Endothelial cell of umbilical vein (primary cell): ENCODE data around the gene SH3D19. TPM values are rescaled to one million over a fixed set of nuclear protein-coding genes. Genes with fewer than 3 reads are reported as not detected.

Experiments
- BruUV-seq: library from RNA; stranded (reverse); fragments of 400-500 nt; replicated peaks from 2 replicates; lab custom pipeline; 2021; lab: Mats Ljungman, UMichigan
- CTCF ChIA-PET: fragments of 300-600, 350-600 bp; sonication (Branson Sonifier 250); formaldehyde crosslinking; loops from one replicate; lab custom pipeline; 2021; ENCODE audit warnings: antibody characterized with exemption, inconsistent platforms; lab: Charles Lee
- POLR2A ChIA-PET: fragments of 300-600, 350-600 bp; sonication (Branson Sonifier 250); formaldehyde crosslinking; loops from one replicate; lab custom pipeline; 2021; ENCODE audit warnings: antibody characterized with exemption, inconsistent platforms; lab: Charles Lee
- DNase-seq: peaks from one replicate; pipeline ENCODE4 v3.0.0-alpha.2; 2011; ENCODE audit warnings: low read depth, low spot score
- FAIRE-seq: peaks from 2 replicates; lab custom pipeline; 2011; peaks lifted over from hg19 to GRCh38; lab: Jason Lieb, UNC
- H2AFZ ChIP-seq: 2 replicates; pipeline ENCODE4 v1.6.0; 2012; ENCODE audit warnings: low read depth, low read length, control low read depth, inconsistent platforms
- H3K27ac ChIP-seq: 2 replicates; pipeline ENCODE4 v1.5.1; 2011; ENCODE audit warnings: low read depth, mild to moderate bottlenecking, control low read depth, low read length, moderate library complexity; ENCODE audit not compliant: insufficient read depth
- H3K27me3 ChIP-seq, 2 experiments: 2 replicates each; pipeline versions ENCODE4 v1.6.0 to v1.6.1; 2011; ENCODE audit warnings: low read length in 2 of 2, mixed read lengths in 1 of 2; ENCODE audit not compliant: control insufficient read depth in 2 of 2, insufficient read depth in 2 of 2
- H3K36me3 ChIP-seq, 2 experiments: 2 replicates in 1 of 2; 3 replicates in 1 of 2; pipeline ENCODE4 v1.5.1; 2011; ENCODE audit warnings: low read length in 2 of 2, mild to moderate bottlenecking in 1 of 2, moderate library complexity in 1 of 2; ENCODE audit not compliant: control insufficient read depth in 2 of 2, insufficient read depth in 2 of 2; ENCODE audit errors: extremely low read depth in 1 of 2
- H3K4me1 ChIP-seq: 3 replicates; pipeline ENCODE4 v1.5.1; 2011; ENCODE audit warnings: mild to moderate bottlenecking, low read length; ENCODE audit not compliant: control insufficient read depth, insufficient read depth; ENCODE audit errors: extremely low read depth
- H3K4me2 ChIP-seq: 2 replicates; pipeline ENCODE4 v1.6.1; 2011; ENCODE audit warnings: low read length, control low read depth, mixed read lengths; ENCODE audit not compliant: insufficient read depth
- H3K4me3 ChIP-seq, 3 experiments: fragments of 200-600 bp in 1 of 3; sonication (generic), shearing (Covaris generic) in 1 of 3; replicated peaks in 1 of 3; 2 replicates each; pipeline ENCODE4 v1.5.1; 2011 to 2016; ENCODE audit warnings: control low read depth in 3 of 3, low read length in 3 of 3, mild to moderate bottlenecking in 2 of 3, inconsistent platforms in 1 of 3, low read depth in 1 of 3, moderate library complexity in 1 of 3; ENCODE audit not compliant: insufficient read depth in 1 of 3
- H3K79me2 ChIP-seq: 2 replicates; pipeline ENCODE4 v1.6.0; 2012; ENCODE audit warnings: low read length, inconsistent platforms; ENCODE audit not compliant: control insufficient read depth, insufficient read depth
- H3K9ac ChIP-seq: replicated peaks from 2 replicates; pipeline ENCODE3; 2011; ENCODE audit warnings: low read length, control low read depth; ENCODE audit not compliant: insufficient read depth; ENCODE audit errors: extremely low read depth
- H3K9me1 ChIP-seq: replicated peaks from 3 replicates; pipeline ENCODE4 v1.6.0; 2011; ENCODE audit warnings: mild to moderate bottlenecking, low read length; ENCODE audit not compliant: control insufficient read depth, insufficient read depth; ENCODE audit errors: extremely low read depth
- H3K9me3 ChIP-seq: replicated peaks from 2 replicates; pipeline ENCODE4 v1.5.1; 2012; ENCODE audit warnings: low read length, inconsistent platforms; ENCODE audit not compliant: control insufficient read depth, insufficient read depth
- H4K20me1 ChIP-seq: replicated peaks from 2 replicates; pipeline ENCODE3; 2011; ENCODE audit warnings: mild to moderate bottlenecking, low read length; ENCODE audit not compliant: control insufficient read depth, insufficient read depth; ENCODE audit errors: extremely low read depth
- EZH2 ChIP-seq: IDR thresholded peaks from 2 replicates; pipeline ENCODE4 v1.6.1; 2012; ENCODE audit warnings: borderline replicate concordance, low read depth, mild to moderate bottlenecking, moderate library complexity, low read length, inconsistent platforms; ENCODE audit not compliant: severe bottlenecking
- FOS ChIP-seq: IDR thresholded peaks from 2 replicates; pipeline ENCODE4 v1.6.1; 2011; ENCODE audit warnings: mild to moderate bottlenecking, low read length, moderate library complexity, borderline replicate concordance; ENCODE audit not compliant: insufficient read depth
- GATA2 ChIP-seq: IDR thresholded peaks from 2 replicates; pipeline ENCODE4 v1.7.0; 2011; ENCODE audit warnings: low read depth, mild to moderate bottlenecking, moderate library complexity, mixed read lengths, low read length; ENCODE audit not compliant: insufficient read length, insufficient read depth
- JUN ChIP-seq: IDR thresholded peaks from 2 replicates; pipeline ENCODE4 v1.6.1; 2011; ENCODE audit warnings: borderline replicate concordance, low read depth; ENCODE audit not compliant: insufficient read length, insufficient read depth
- MYC ChIP-seq: IDR thresholded peaks from one replicate; pipeline ENCODE4 v1.6.1; 2011; ENCODE audit warnings: mild to moderate bottlenecking, low read depth, low read length
- POLR2A ChIP-seq: IDR thresholded peaks from 2 replicates; pipeline ENCODE4 v1.6.1; 2012; ENCODE audit warnings: low read depth, mild to moderate bottlenecking, control low read depth, low read length
- POLR2AphosphoS5 ChIP-seq: IDR thresholded peaks from 2 replicates; pipeline ENCODE4 v1.6.1; 2012; ENCODE audit warnings: low read depth, mild to moderate bottlenecking, control low read depth, low read length, moderate library complexity; ENCODE audit not compliant: insufficient read depth
- dilution Hi-C: fragments of 300-500 bp; cut with MboI; formaldehyde crosslinking; loops from one replicate; pipeline ENCODE4 v1.15.0; 2019; ENCODE audit warnings: low sequenced_read_pairs; ENCODE audit not compliant: extremely low pct_ligation_motif_present
- intact Hi-C: fragments of 100-400 bp; cut with micrococcal nuclease; formaldehyde crosslinking; loops from one replicate; pipeline ENCODE4 v1.10.0; 2022
- polyA plus RNA-seq, 4 experiments: library from polyadenylated mRNA; depleted of rRNA in 3 of 4; stranded (reverse) in 3 of 4; unstranded in 1 of 4; fragments of >200 nt; gene quantifications; 2 replicates each; pipeline versions ENCODE4 v1.2.1 to v1.2.3, GENCODE V29; 2011 to 2012; ENCODE audit warnings: missing spikeins in 1 of 4
- total RNA-seq: library from RNA; stranded (reverse); gene quantifications from 2 replicates; pipeline ENCODE4 v1.2.3, GENCODE V29; 2021
- TF ChIP-seq, protein P1 (sequence below), 2 donors: IDR thresholded peaks; 1 replicate in 1 of 2; 2 replicates in 1 of 2; pipeline ENCODE4 v1.5.1; 2011; ENCODE audit warnings: low read length in 2 of 2, mild to moderate bottlenecking in 2 of 2, moderate library complexity in 2 of 2, control low read depth in 1 of 2, inconsistent platforms in 1 of 2, low read depth in 1 of 2; ENCODE audit not compliant: insufficient read depth in 1 of 2; ENCODE audit errors: extremely low read depth in 1 of 2
- TF ChIP-seq, protein P2 (sequence below): IDR thresholded peaks from 2 replicates; pipeline ENCODE4 v1.6.1; 2011; ENCODE audit not compliant: insufficient read depth, insufficient read length

SH3D19 gene
- total and polyA plus RNA-seq, 2 donors (not counting 3 experiments of a cell fraction or from before 2014, with no cell fraction given): 37.5 to 92.8 TPM

DNA sequence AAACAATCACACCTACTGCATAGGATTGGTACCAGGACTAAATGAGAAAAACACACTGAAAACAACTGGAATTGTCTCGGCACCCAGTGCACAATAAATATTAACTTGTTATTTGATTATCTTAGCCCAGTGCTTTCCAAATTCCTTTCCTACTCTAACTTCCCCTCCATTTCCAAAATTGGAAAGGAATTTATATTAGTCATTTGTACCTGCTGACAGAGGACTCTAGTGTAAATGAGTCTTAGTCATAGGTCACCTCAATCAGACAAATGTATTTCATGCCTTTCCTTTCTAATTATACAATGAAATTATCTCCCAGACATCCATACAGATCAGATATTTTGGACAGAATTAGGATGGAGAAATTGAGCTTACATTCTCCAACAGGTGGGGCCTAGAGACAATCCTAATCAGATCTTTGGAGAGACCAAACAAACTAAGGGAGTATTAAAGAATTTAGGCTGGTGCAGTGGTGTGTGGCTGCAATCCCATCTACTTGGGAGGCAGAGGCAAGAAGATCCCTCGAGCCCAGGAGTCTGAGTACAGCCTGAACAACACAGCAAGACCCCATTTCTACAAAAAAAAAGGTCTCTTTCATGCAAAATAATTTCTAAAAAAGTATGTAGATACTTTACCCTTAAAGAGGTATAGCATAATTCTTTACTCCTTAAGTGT is 10.1 kb downstream of the SH3D19 start:
- Histone ChIP-seq H3K9ac (peak overlapping the region; percentile 38), H3K79me2 (peaks cover 59% of the 10 kb centered on the region), H3K36me3 (no peaks in the 10 kb centered on the region), H2AFZ (no peak overlapping the region), H3K9me1 (no peaks in the 10 kb centered on the region), H3K27me3 (no peaks in the 10 kb centered on the region), H3K4me1 (peaks cover 48% of the 10 kb centered on the region), H4K20me1 (no peaks in the 10 kb centered on the region), H3K4me3 (peak overlapping the region in 1 of 3 experiments; percentile 24), H3K9me3 (no peaks in the 10 kb centered on the region), H3K4me2 (peak overlapping the region; percentile 88), H3K27ac (peak overlapping the region; percentile 72)
- ChIA-PET POLR2A (interaction anchor here (1.2 kb wide), 1 partner anchor 10 kb away, joined by 3 read pairs; the partner anchor contains the start of gene SH3D19), CTCF (interaction anchor here (0.8 to 2.5 kb wide), 4 partner anchors 9 to 31 kb away, joined by 3 to 11 read pairs (median 7); partner anchors contain the start of gene SH3D19)
- DNase-seq (peak; percentile 64), FAIRE-seq (peak; percentile 54)
- no TSS peak for BruUV-seq
- TF ChIP-seq POLR2A (no peak), EZH2 (no peak), MYC (no peak), POLR2AphosphoS5 (peak; percentile 43), JUN (peak; percentile 88), GATA2 (no peak), FOS (peak; percentile 82)
- TF ChIP-seq, protein P1, sequence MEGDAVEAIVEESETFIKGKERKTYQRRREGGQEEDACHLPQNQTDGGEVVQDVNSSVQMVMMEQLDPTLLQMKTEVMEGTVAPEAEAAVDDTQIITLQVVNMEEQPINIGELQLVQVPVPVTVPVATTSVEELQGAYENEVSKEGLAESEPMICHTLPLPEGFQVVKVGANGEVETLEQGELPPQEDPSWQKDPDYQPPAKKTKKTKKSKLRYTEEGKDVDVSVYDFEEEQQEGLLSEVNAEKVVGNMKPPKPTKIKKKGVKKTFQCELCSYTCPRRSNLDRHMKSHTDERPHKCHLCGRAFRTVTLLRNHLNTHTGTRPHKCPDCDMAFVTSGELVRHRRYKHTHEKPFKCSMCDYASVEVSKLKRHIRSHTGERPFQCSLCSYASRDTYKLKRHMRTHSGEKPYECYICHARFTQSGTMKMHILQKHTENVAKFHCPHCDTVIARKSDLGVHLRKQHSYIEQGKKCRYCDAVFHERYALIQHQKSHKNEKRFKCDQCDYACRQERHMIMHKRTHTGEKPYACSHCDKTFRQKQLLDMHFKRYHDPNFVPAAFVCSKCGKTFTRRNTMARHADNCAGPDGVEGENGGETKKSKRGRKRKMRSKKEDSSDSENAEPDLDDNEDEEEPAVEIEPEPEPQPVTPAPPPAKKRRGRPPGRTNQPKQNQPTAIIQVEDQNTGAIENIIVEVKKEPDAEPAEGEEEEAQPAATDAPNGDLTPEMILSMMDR (IDR thresholded peaks at IDR 0.05; ENCODE audit: extremely low read depth in 1 of 2, insufficient read depth in 1 of 2, low read depth in 1 of 2, low read length in 2 of 2): no peak
- TF ChIP-seq, protein P2, sequence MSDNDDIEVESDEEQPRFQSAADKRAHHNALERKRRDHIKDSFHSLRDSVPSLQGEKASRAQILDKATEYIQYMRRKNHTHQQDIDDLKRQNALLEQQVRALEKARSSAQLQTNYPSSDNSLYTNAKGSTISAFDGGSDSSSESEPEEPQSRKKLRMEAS: no peak
- dilution Hi-C loops (no loop called here), intact Hi-C loops (loop anchor here (1.0 kb wide), 2 partner anchors 10 to 31 kb away; partner anchors contain the start of gene SH3D19)
